ENCODE data around the gene MFAP5.

The MFAP5 gene

GRCh38 chr12:8677362-8677761 is 14.7 kb upstream of the MFAP5 start:
- no peak for DNase-seq (ENCODE audit: extremely low read depth, low read depth)
- H3K4me3 ChIP-seq (replicated peaks; ENCODE audit: low read depth, low read length) = no peak overlapping the region
- TF ChIP-seq, protein P1, sequence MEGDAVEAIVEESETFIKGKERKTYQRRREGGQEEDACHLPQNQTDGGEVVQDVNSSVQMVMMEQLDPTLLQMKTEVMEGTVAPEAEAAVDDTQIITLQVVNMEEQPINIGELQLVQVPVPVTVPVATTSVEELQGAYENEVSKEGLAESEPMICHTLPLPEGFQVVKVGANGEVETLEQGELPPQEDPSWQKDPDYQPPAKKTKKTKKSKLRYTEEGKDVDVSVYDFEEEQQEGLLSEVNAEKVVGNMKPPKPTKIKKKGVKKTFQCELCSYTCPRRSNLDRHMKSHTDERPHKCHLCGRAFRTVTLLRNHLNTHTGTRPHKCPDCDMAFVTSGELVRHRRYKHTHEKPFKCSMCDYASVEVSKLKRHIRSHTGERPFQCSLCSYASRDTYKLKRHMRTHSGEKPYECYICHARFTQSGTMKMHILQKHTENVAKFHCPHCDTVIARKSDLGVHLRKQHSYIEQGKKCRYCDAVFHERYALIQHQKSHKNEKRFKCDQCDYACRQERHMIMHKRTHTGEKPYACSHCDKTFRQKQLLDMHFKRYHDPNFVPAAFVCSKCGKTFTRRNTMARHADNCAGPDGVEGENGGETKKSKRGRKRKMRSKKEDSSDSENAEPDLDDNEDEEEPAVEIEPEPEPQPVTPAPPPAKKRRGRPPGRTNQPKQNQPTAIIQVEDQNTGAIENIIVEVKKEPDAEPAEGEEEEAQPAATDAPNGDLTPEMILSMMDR (IDR thresholded peaks at IDR 0.05; ENCODE audit: low read depth, low read length, missing control alignments) = no peak

GRCh38 chr12:8676651-8677050 is 14.0 kb upstream of the MFAP5 start:
- no peak overlapping the region for H3K4me3 ChIP-seq (replicated peaks; ENCODE audit: low read depth, low read length)
- TF ChIP-seq, protein P1 (IDR thresholded peaks at IDR 0.05; ENCODE audit: low read depth, low read length, missing control alignments) = no peak
- DNase-seq (ENCODE audit: extremely low read depth, low read depth) = no peak

GRCh38 chr12:8675591-8676036 is 13.0 kb upstream of the MFAP5 start:
- TF ChIP-seq, protein P1 (IDR thresholded peaks at IDR 0.05; ENCODE audit: low read depth, low read length, missing control alignments) = no peak
- DNase-seq (ENCODE audit: extremely low read depth, low read depth) = no peak

GRCh38 chr12:8672381-8672780 is 9.8 kb upstream of the MFAP5 start:
- DNase-seq (ENCODE audit: extremely low read depth, low read depth) = no peak
- TF ChIP-seq, protein P1 (IDR thresholded peaks at IDR 0.05; ENCODE audit: low read depth, low read length, missing control alignments) = no peak
- no peak overlapping the region for H3K4me3 ChIP-seq (replicated peaks; ENCODE audit: low read depth, low read length)

More at GRCh38 chr12:8675591-8676036, 13.0 kb upstream of the MFAP5 start:
- no peak overlapping the region for H3K4me3 ChIP-seq (replicated peaks; ENCODE audit: low read depth, low read length)

- TF ChIP-seq, protein P1 (IDR thresholded peaks at IDR 0.05; ENCODE audit: low read depth, low read length, missing control alignments) = no peak
- H3K4me3 ChIP-seq (replicated peaks; ENCODE audit: low read depth, low read length) = no peak overlapping the region
- no peak for DNase-seq (ENCODE audit: extremely low read depth, low read depth)
Observed at GRCh38 chr12:8668441-8668840, 5.8 kb upstream of the MFAP5 start.

- no peak for DNase-seq (ENCODE audit: extremely low read depth, low read depth)
Observed at GRCh38 chr12:8667270-8667669, 4.6 kb upstream of the MFAP5 start.

More at GRCh38 chr12:8667270-8667669, 4.6 kb upstream of the MFAP5 start:
- H3K4me3 ChIP-seq (replicated peaks; ENCODE audit: low read depth, low read length) = no peak overlapping the region
- TF ChIP-seq, protein P1 (IDR thresholded peaks at IDR 0.05; ENCODE audit: low read depth, low read length, missing control alignments) = no peak

Data from HFF-Myc (cell line).